H1 (cell line): Measurements from ENCODE around the gene UPF2. TPM values are rescaled to one million over a fixed set of nuclear protein-coding genes. Genes with fewer than 3 reads are reported as not detected.

ENCODE experiments used
- CTCF ChIA-PET: fragments of 300-600 bp; sonication (Branson Sonifier 250); formaldehyde crosslinking; loops from one replicate; lab custom pipeline; 2021; ENCODE audit not compliant: partially characterized antibody; lab: Charles Lee
- POLR2A ChIA-PET: fragments of 300-600 bp; sonication (Branson Sonifier 250); formaldehyde crosslinking; loops from one replicate; lab custom pipeline; 2021; ENCODE audit warnings: inconsistent platforms; ENCODE audit not compliant: partially characterized antibody; lab: Charles Lee
- DNase-seq, 2 experiments: peaks; one replicate each; pipeline versions ENCODE4 v3.0.0 to v3.0.0-alpha.2; 2010 to 2022; ENCODE audit warnings: low spot score in 2 of 2, low read depth in 1 of 2, mixed read lengths in 1 of 2
- FAIRE-seq: peaks from 2 replicates; lab custom pipeline; 2011; peaks lifted over from hg19 to GRCh38; lab: Jason Lieb, UNC
- H2AFZ ChIP-seq: 2 replicates; pipeline ENCODE4 v1.8.1; 2012; ENCODE audit warnings: low read length, inconsistent platforms
- H2AK5ac ChIP-seq: 2 replicates; pipeline ENCODE4 v1.6.1; 2013; ENCODE audit warnings: low read depth, low read length
- H2BK120ac ChIP-seq: replicated peaks from 2 replicates; pipeline ENCODE3; 2013; ENCODE audit warnings: low read depth, low read length, inconsistent platforms
- H2BK12ac ChIP-seq: 2 replicates; pipeline ENCODE4 v1.6.1; 2013; ENCODE audit warnings: low read depth, low read length
- H2BK15ac ChIP-seq: 2 replicates; pipeline ENCODE4 v1.6.1; 2013; ENCODE audit warnings: low read length
- H2BK20ac ChIP-seq: 2 replicates; pipeline ENCODE4 v1.6.1; 2013; ENCODE audit warnings: low read length
- H2BK5ac ChIP-seq: 2 replicates; pipeline ENCODE4 v1.6.1; 2013; ENCODE audit warnings: low read depth, low read length
- H3K14ac ChIP-seq: 2 replicates; pipeline ENCODE4 v1.6.1; 2013; ENCODE audit warnings: inconsistent platforms; ENCODE audit not compliant: insufficient read length
- H3K18ac ChIP-seq: 2 replicates; pipeline ENCODE4 v1.6.1; 2013; ENCODE audit warnings: low read length; ENCODE audit errors: extremely low read depth
- H3K23ac ChIP-seq: 2 replicates; pipeline ENCODE4 v1.6.1; 2013; ENCODE audit warnings: inconsistent platforms; ENCODE audit not compliant: insufficient read length
- H3K23me2 ChIP-seq: 2 replicates; pipeline ENCODE4 v1.6.1; 2013; ENCODE audit warnings: low read depth, low read length
- H3K27ac ChIP-seq: 2 replicates; pipeline ENCODE4 v1.6.1; 2011; ENCODE audit warnings: low read depth, low read length, inconsistent platforms
- H3K27me3 ChIP-seq, 4 experiments: replicated peaks in 1 of 4; 1 replicate in 1 of 4; 2 replicates in 3 of 4; pipeline versions ENCODE4 v1.6.1 to v1.8.1; 2011 to 2013; ENCODE audit warnings: low read length in 3 of 4, mild to moderate bottlenecking in 3 of 4, inconsistent platforms in 2 of 4, mixed read lengths in 2 of 4, moderate library complexity in 1 of 4; ENCODE audit not compliant: control insufficient read depth in 3 of 4, insufficient read depth in 3 of 4; ENCODE audit errors: extremely low read depth in 1 of 4
- H3K36me3 ChIP-seq, 4 experiments: 2 replicates each; pipeline versions ENCODE4 v1.6.1 to v1.8.1; 2011 to 2013; ENCODE audit warnings: mild to moderate bottlenecking in 4 of 4, low read length in 3 of 4, moderate library complexity in 2 of 4, control low read depth in 1 of 4, inconsistent platforms in 1 of 4; ENCODE audit not compliant: insufficient read depth in 4 of 4, control insufficient read depth in 2 of 4
- H3K4ac ChIP-seq: replicated peaks from 2 replicates; pipeline ENCODE3; 2013; ENCODE audit warnings: low read length, low read depth, mixed read lengths, inconsistent platforms; ENCODE audit not compliant: insufficient read length
- H3K4me1 ChIP-seq, 4 experiments: replicated peaks in 1 of 4; 1 replicate in 1 of 4; 2 replicates in 3 of 4; pipeline versions ENCODE4 v1.6.1 to v1.8.1; 2011 to 2013; ENCODE audit warnings: low read length in 3 of 4, inconsistent platforms in 2 of 4, mixed read lengths in 1 of 4; ENCODE audit not compliant: insufficient read depth in 4 of 4, control insufficient read depth in 3 of 4
- H3K4me2 ChIP-seq, 2 experiments: 2 replicates each; pipeline versions ENCODE4 v1.6.1 to v1.8.1; 2011 to 2013; ENCODE audit warnings: low read depth in 2 of 2, low read length in 2 of 2, control low read depth in 1 of 2, inconsistent platforms in 1 of 2, mild to moderate bottlenecking in 1 of 2; ENCODE audit not compliant: insufficient read depth in 1 of 2
- H3K4me3 ChIP-seq, 4 experiments: fragments of 200-600, 300-600 bp in 1 of 4; sonication (generic), shearing (Covaris generic), sonication (Bioruptor Twin) in 1 of 4; 2 replicates each; pipeline versions ENCODE4 v1.5.1 to v1.8.1; 2011 to 2016; ENCODE audit warnings: low read length in 4 of 4, low read depth in 3 of 4, control low read depth in 2 of 4, inconsistent platforms in 2 of 4, mild to moderate bottlenecking in 2 of 4, mixed read lengths in 1 of 4, moderate library complexity in 1 of 4; ENCODE audit not compliant: insufficient read depth in 2 of 4; ENCODE audit errors: extremely low read depth in 1 of 4
- H3K56ac ChIP-seq: replicated peaks from 2 replicates; pipeline ENCODE3; 2013; ENCODE audit warnings: low read depth, mild to moderate bottlenecking, mixed read lengths, low read length, inconsistent platforms; ENCODE audit not compliant: insufficient read length
- H3K79me1 ChIP-seq: 2 replicates; pipeline ENCODE4 v1.6.1; 2013; ENCODE audit warnings: low read depth, low read length, control low read depth
- H3K79me2 ChIP-seq, 2 experiments: 2 replicates each; pipeline versions ENCODE4 v1.6.1 to v1.8.1; 2012 to 2013; ENCODE audit warnings: low read length in 2 of 2, mild to moderate bottlenecking in 2 of 2, inconsistent platforms in 1 of 2; ENCODE audit not compliant: insufficient read depth in 2 of 2, control insufficient read depth in 1 of 2
- H3K9ac ChIP-seq, 4 experiments: replicated peaks in 1 of 4; 1 replicate in 1 of 4; 2 replicates in 3 of 4; pipeline versions ENCODE4 v1.6.1 to v1.8.1; 2011 to 2013; ENCODE audit warnings: low read depth in 3 of 4, low read length in 3 of 4, control low read depth in 2 of 4, mild to moderate bottlenecking in 2 of 4, moderate library complexity in 2 of 4, inconsistent platforms in 1 of 4; ENCODE audit errors: extremely low read depth in 1 of 4
- H3K9me3 ChIP-seq, 2 experiments: 2 replicates each; pipeline versions ENCODE4 v1.6.1 to v1.8.1; 2012 to 2013; ENCODE audit warnings: mild to moderate bottlenecking in 2 of 2, moderate library complexity in 2 of 2, control low read depth in 1 of 2, inconsistent platforms in 1 of 2, low read depth in 1 of 2, low read length in 1 of 2, mixed read lengths in 1 of 2; ENCODE audit not compliant: insufficient read depth in 2 of 2
- H4K20me1 ChIP-seq, 2 experiments: replicated peaks in 1 of 2; 2 replicates each; pipeline versions ENCODE3 to v1.8.1; 2011 to 2013; ENCODE audit warnings: inconsistent platforms in 2 of 2, low read length in 2 of 2, mild to moderate bottlenecking in 1 of 2; ENCODE audit not compliant: insufficient read depth in 2 of 2, control insufficient read depth in 1 of 2
- H4K5ac ChIP-seq: 2 replicates; pipeline ENCODE4 v1.6.1; 2013; ENCODE audit warnings: low read length, low read depth, mixed read lengths, inconsistent platforms; ENCODE audit not compliant: insufficient read length
- H4K8ac ChIP-seq: 2 replicates; pipeline ENCODE4 v1.8.0; 2013; ENCODE audit warnings: mild to moderate bottlenecking, moderate library complexity, low read length, inconsistent platforms; ENCODE audit not compliant: insufficient read depth; ENCODE audit errors: extremely low read depth
- H4K91ac ChIP-seq: replicated peaks from 2 replicates; pipeline ENCODE3; 2013; ENCODE audit warnings: low read length, mixed read lengths, inconsistent platforms; ENCODE audit not compliant: insufficient read length
- BACH1 ChIP-seq: IDR thresholded peaks from 2 replicates; pipeline ENCODE4 v1.6.1; 2012; ENCODE audit warnings: low read length, improper control_type of control experiment
- CHD2 ChIP-seq: IDR thresholded peaks from 2 replicates; pipeline ENCODE4 v1.6.1; 2012; ENCODE audit warnings: low read length, improper control_type of control experiment
- HDAC2 ChIP-seq, 2 experiments: fragments of 300-600 bp in 1 of 2; sonication (generic) in 1 of 2; IDR thresholded peaks; 2 replicates each; pipeline ENCODE4 v1.6.1; 2011 to 2012; ENCODE audit warnings: low read depth in 2 of 2, low read length in 2 of 2, mild to moderate bottlenecking in 2 of 2, moderate library complexity in 2 of 2, borderline replicate concordance in 1 of 2, inconsistent platforms in 1 of 2
- POLR2A ChIP-seq, 2 experiments: IDR thresholded peaks; 1 replicate in 1 of 2; 2 replicates in 1 of 2; pipeline ENCODE4 v1.6.1; 2011; ENCODE audit warnings: low read depth in 2 of 2, low read length in 2 of 2, mild to moderate bottlenecking in 2 of 2; ENCODE audit errors: control extremely low read depth in 1 of 2
- RAD21 ChIP-seq, 2 experiments: IDR thresholded peaks in 1 of 2; conservative IDR thresholded peaks in 1 of 2; 2 replicates each; pipeline ENCODE4 v1.6.1; 2011; ENCODE audit warnings: low read depth in 2 of 2, low read length in 2 of 2, improper control_type of control experiment in 1 of 2, inconsistent platforms in 1 of 2, mild to moderate bottlenecking in 1 of 2, moderate library complexity in 1 of 2
- RFX5 ChIP-seq: IDR thresholded peaks from 2 replicates; pipeline ENCODE4 v1.6.1; 2011; ENCODE audit warnings: low read depth, low read length, improper control_type of control experiment, borderline replicate concordance
- SIN3A ChIP-seq, 2 experiments: IDR thresholded peaks in 1 of 2; conservative IDR thresholded peaks in 1 of 2; 2 replicates each; pipeline ENCODE4 v1.6.1; 2011 to 2012; ENCODE audit warnings: low read length in 2 of 2, improper control_type of control experiment in 1 of 2, low read depth in 1 of 2, mild to moderate bottlenecking in 1 of 2
- SP4 ChIP-seq: IDR thresholded peaks from 2 replicates; pipeline ENCODE4 v1.6.1; 2012; ENCODE audit warnings: low read length, inconsistent platforms
- TAF7 ChIP-seq: optimal IDR thresholded peaks from 2 replicates; pipeline ENCODE3; 2011; ENCODE audit warnings: low read depth, mild to moderate bottlenecking, inconsistent platforms, low read length, moderate library complexity, borderline replicate concordance
- WGBS, 2 experiments: shearing (Covaris generic) in 1 of 2; methylation state at CpG; one replicate each; pipeline versions ENCODE4 v1.1.6 to v1.1.7; 2013 to 2015; ENCODE audit warnings: low lambda C conversion rate in 2 of 2, mixed read lengths in 2 of 2, inconsistent platforms in 1 of 2, low coverage in 1 of 2, missing lambda C conversion rate in 1 of 2; ENCODE audit not compliant: insufficient replicate concordance in 2 of 2, insufficient coverage in 1 of 2, insufficient read length in 1 of 2; ENCODE audit errors: extremely low coverage in 1 of 2, missing lambda C conversion rate in 1 of 2; 5-methylcytosine and 5-hydroxymethylcytosine counted together
- polyA plus RNA-seq, 7 experiments: library from polyadenylated mRNA; depleted of rRNA in 3 of 7; stranded (reverse) in 5 of 7; unstranded in 2 of 7; fragments of >200 nt in 5 of 7; fragments of 200-250 nt in 2 of 7; gene quantifications; 1 replicate in 5 of 7; 2 replicates in 1 of 7; 4 replicates in 1 of 7; pipeline versions ENCODE4 v1.2.1 to v1.2.3, GENCODE V29; 2011 to 2013; ENCODE audit warnings: missing spikeins in 2 of 7, mixed read lengths in 2 of 7
- total RNA-seq: library from RNA; stranded (reverse); fragmentation: NEBNext Ultra II Directional; extraction: Animal tissue kit (Norgen Biotek cat#: 25700); gene quantifications from 2 replicates; pipeline ENCODE4 v1.2.1, GENCODE V29; 2021
- TF ChIP-seq, protein P1 (sequence below): IDR thresholded peaks from 2 replicates; pipeline ENCODE4 v1.6.1; 2012; ENCODE audit warnings: low read length, inconsistent platforms
- TF ChIP-seq, protein P2 (sequence below): IDR thresholded peaks from 2 replicates; pipeline ENCODE4 v1.6.1; 2011; ENCODE audit warnings: low read depth, mild to moderate bottlenecking, low read length; ENCODE audit not compliant: insufficient read depth

Gene UPF2
- total and polyA plus RNA-seq, 2 of the 8 experiments (the other 6 are each of a cell fraction or from before 2014, with no cell fraction given): 6.2 to 32.8 TPM

DNA sequence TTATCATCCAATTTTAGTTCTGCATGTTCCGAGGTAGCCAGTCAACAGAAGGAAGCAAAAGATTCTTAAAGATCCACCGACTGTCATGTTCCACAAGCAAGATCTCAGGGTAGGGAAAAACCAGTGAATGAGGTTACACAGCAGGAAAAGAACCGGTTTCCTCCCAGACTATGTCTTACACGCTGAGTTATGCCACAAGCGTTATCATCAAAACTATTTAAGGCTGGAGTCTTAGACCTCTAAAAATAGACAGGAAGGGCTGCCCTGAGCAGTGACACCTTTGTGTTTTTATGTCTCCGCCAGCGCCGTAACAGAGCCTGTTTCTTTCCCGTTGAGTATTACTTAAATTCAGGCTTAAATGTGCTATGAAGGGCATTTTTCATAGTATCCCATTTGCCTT, 171.1 kb downstream of the UPF2 start:
- Histone ChIP-seq H4K5ac (no peak overlapping the region), H3K9me3 (no peaks in the 10 kb centered on the region), H3K27ac (no peak overlapping the region), H3K9ac (no peak overlapping the region), H3K27me3 (no peaks in the 10 kb centered on the region), H3K36me3 (no peaks in the 10 kb centered on the region; a peak in 1 of 8 replicates), H3K23ac (no peak overlapping the region), H2BK15ac (no peak overlapping the region), H3K56ac (no peak overlapping the region), H3K14ac (no peak overlapping the region), H3K4ac (no peak overlapping the region), H2BK12ac (no peak overlapping the region), H3K4me2 (no peak overlapping the region), H2BK20ac (no peak overlapping the region), H3K4me3 (no peak overlapping the region), H2AFZ (no peak overlapping the region), H2AK5ac (no peak overlapping the region), H4K20me1 (no peaks in the 10 kb centered on the region), H2BK5ac (no peak overlapping the region), H3K79me1 (no peaks in the 10 kb centered on the region), H3K23me2 (no peaks in the 10 kb centered on the region), H2BK120ac (no peak overlapping the region), H4K8ac (no peak overlapping the region), H3K18ac (no peak overlapping the region), H3K4me1 (peaks cover 6 to 24% (median 17%) of the 10 kb centered on the region in 4 experiments), H3K79me2 (no peaks in the 10 kb centered on the region), H4K91ac (no peak overlapping the region)
- WGBS, 2 experiments: 84% methylated on average over 9 of the region's 9 CpGs; no CpG with 5 or more reads in 1 of the 2 experiments
- FAIRE-seq (no peak), DNase-seq (no peak)
- ChIA-PET CTCF (no interaction called here), POLR2A (interaction anchor here (1.5 kb wide), 1 partner anchor 41 kb away, joined by 6 read pairs; no protein-coding TSS in a partner anchor)
- no peak for TF ChIP-seq SP4
- no peak for TF ChIP-seq RAD21 (IDR thresholded peaks at IDR 0.05 in 1 of 2, conservative IDR thresholded peaks at IDR 0.05 in 1 of 2; ENCODE audit: low read depth in 2 of 2, low read length in 2 of 2)
- no peak for TF ChIP-seq SIN3A (conservative IDR thresholded peaks at IDR 0.05 in 1 of 2, IDR thresholded peaks at IDR 0.05 in 1 of 2; ENCODE audit: low read depth in 1 of 2, low read length in 2 of 2)
- TF ChIP-seq RFX5: no peak
- TF ChIP-seq HDAC2 (IDR thresholded peaks at IDR 0.05; ENCODE audit: borderline replicate concordance in 1 of 2, low read depth in 2 of 2, low read length in 2 of 2): no peak
- TF ChIP-seq BACH1: no peak
- TF ChIP-seq TAF7: no peak
- TF ChIP-seq POLR2A (IDR thresholded peaks at IDR 0.05; ENCODE audit: control extremely low read depth in 1 of 2, low read depth in 2 of 2, low read length in 2 of 2): no peak
- TF ChIP-seq, protein P1, sequence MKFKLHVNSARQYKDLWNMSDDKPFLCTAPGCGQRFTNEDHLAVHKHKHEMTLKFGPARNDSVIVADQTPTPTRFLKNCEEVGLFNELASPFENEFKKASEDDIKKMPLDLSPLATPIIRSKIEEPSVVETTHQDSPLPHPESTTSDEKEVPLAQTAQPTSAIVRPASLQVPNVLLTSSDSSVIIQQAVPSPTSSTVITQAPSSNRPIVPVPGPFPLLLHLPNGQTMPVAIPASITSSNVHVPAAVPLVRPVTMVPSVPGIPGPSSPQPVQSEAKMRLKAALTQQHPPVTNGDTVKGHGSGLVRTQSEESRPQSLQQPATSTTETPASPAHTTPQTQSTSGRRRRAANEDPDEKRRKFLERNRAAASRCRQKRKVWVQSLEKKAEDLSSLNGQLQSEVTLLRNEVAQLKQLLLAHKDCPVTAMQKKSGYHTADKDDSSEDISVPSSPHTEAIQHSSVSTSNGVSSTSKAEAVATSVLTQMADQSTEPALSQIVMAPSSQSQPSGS: no peak
- TF ChIP-seq, protein P2, sequence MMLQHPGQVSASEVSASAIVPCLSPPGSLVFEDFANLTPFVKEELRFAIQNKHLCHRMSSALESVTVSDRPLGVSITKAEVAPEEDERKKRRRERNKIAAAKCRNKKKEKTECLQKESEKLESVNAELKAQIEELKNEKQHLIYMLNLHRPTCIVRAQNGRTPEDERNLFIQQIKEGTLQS: no peak
- TF ChIP-seq CHD2: no peak
